Ramos (cell line): ENCODE results near the gene AGTPBP1.

Experiments used
- in situ Hi-C: fragments of 300-500 bp; cut with MboI; formaldehyde crosslinking; loops from one replicate; pipeline ENCODE4 v1.14.3; 2022; ENCODE audit warnings: low sequenced_read_pairs; ENCODE audit not compliant: unreplicated experiment

AGTPBP1 gene

DNA sequence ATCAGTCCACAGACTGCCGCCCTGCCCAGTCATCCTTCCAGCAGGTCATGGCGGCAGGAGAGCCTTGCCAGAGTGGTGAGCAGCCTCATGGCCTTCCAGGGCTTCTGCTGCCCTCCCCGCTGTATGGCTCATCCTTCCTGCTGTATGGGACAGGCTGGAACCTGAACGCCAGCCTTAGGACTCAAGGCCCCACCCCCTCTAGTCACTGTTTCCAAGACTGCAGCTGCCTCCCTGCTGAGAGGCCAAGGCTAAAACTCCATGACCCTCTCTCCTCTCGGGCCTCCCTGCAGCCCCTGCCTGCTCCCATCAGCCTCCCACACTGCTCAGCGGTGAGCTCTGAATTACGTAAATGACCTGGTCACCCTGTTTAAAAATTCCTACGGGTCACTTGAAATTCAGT is 227.5 kb downstream of the AGTPBP1 start:
- in situ Hi-C loops, result no loop called here

- in situ Hi-C loops, result no loop called here
Measured at GRCh38 chr9:85511746-85512145, 230.0 kb downstream of the AGTPBP1 start.

GRCh38 chr9:85510830-85511504 is 230.8 kb downstream of the AGTPBP1 start:
- in situ Hi-C loops, result no loop called here

DNA sequence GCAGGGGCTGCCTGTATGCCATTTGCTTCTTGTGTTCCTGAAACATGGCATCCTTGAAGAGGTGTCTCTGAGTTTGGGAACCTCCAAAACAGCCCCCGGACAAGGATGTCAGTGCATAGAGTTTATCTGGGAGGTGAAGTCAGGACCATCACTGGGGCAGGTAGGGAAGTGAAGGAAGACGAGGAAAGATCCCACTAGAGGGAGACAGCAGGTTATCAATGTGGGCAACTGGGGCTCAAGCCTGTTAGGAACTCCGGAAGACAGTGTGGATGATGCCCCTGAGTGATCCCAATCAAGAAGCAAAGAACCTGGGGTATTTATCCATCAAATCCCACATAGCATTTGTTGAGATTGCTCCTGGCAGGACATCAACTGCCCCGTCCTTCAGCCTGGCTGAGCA is 233.1 kb downstream of the AGTPBP1 start:
- in situ Hi-C loops, result loop anchor here (5.0 kb wide), 1 partner anchor 51 kb away; no protein-coding TSS in a partner anchor

DNA sequence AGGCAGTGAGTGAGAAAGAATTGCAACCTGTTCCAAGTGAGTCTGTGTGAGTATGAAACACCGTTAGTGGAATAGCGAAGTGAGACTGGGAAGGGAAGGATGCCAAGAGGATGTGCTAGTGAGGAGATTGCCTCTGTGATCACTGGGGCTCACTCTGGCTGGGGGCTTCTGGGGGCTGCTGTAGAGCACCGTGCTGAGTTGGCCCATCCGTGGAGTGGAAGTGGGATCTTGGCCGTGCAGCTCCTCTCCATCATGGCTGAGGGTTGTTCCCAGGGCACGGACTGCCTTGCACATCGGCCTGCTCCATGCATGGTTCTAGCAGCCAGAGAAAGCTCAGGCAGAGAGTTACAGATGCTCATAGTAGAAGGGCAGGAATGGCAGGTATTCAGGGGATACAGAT is 236.1 kb downstream of the AGTPBP1 start:
- in situ Hi-C loops, result loop anchor here (5.0 kb wide), 1 partner anchor 48 kb away; no protein-coding TSS in a partner anchor

GRCh38 chr9:85502815-85503655 is 238.7 kb downstream of the AGTPBP1 start:
- in situ Hi-C loops, result no loop called here

DNA sequence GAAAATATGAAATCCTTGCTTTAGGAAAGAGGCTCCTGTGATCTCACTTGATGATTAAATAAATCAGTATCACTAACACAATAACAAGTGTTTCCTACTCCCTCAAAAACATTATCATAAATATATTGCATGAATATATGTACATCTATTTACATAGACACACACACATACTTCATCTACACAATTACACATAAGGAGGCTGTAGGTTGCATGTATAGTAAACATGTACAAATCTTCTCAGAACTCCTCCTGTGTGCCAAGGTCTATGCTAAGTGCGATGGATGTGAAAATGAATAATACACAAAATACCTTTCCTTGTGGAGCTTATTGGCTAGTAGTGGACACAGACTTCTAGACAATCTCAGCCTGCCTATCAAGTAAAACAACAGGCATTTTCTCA is 239.9 kb downstream of the AGTPBP1 start:
- in situ Hi-C loops, result no loop called here

DNA sequence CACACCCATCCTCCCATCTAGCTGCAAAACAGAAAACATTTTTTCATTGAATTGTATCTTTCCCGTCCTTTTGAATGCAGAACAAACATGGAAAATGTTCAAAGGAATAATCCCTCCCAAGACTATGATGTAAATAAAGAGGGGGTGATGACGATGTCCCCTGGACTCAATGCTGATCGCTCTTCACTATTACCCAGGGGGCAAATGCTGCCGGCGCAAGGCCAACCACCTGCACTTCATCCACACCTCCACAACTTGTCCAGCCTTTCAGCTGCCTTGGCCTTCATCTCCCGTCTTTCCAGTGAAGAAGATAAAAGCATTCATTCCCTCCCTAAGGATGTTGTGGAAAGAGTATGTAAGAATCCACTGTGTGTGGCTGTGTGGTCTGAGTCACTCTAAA is 240.3 kb downstream of the AGTPBP1 start:
- in situ Hi-C loops, result no loop called here
